GM23338 (cell line): ENCODE data around the gene BANK1. TPM values are rescaled to one million over a fixed set of nuclear protein-coding genes. Genes with fewer than 3 reads are reported as not detected.

Experiments
- ATAC-seq: fragments of 200-7000 bp; cut with Tn5 transposase; 3 replicates; pipeline ENCODE4 v1.9.1; 2020
- DNase-seq: peaks from one replicate; pipeline ENCODE4 v3.0.0-alpha.2; 2015; ENCODE audit warnings: low spot score
- H2AFZ ChIP-seq: fragments of 200-600 bp; sonication (generic); 2 replicates; pipeline ENCODE4 v1.8.0; 2016; ENCODE audit warnings: antibody characterized with exemption, mild to moderate bottlenecking, moderate library complexity
- H3F3A ChIP-seq: fragments of 200-600 bp; sonication (generic); replicated peaks from 2 replicates; pipeline ENCODE4 v1.8.0; 2017; ENCODE audit warnings: antibody characterized with exemption, mixed run types, low read depth
- H3K27ac ChIP-seq: fragments of 200-600 bp; sonication (generic); 2 replicates; pipeline ENCODE4 v1.6.1; 2016; ENCODE audit warnings: low read depth
- H3K27me3 ChIP-seq: fragments of 200-600 bp; sonication (generic); 2 replicates; pipeline ENCODE4 v1.8.0; 2016; ENCODE audit warnings: mild to moderate bottlenecking, mixed run types, moderate library complexity; ENCODE audit not compliant: insufficient read depth
- H3K36me3 ChIP-seq: fragments of 200-600 bp; sonication (generic); 2 replicates; pipeline ENCODE4 v1.8.0; 2016; ENCODE audit warnings: mild to moderate bottlenecking; ENCODE audit not compliant: insufficient read depth
- H3K4me1 ChIP-seq: fragments of 200-600 bp; sonication (generic); 2 replicates; pipeline ENCODE4 v1.8.0; 2016; ENCODE audit warnings: mild to moderate bottlenecking, moderate library complexity; ENCODE audit not compliant: insufficient read depth
- H3K4me2 ChIP-seq: fragments of 200-600 bp; sonication (generic); 2 replicates; pipeline ENCODE4 v1.7.1; 2017; ENCODE audit warnings: mixed run types
- H3K4me3 ChIP-seq: fragments of 200-600 bp; sonication (generic); 2 replicates; pipeline ENCODE4 v1.6.1; 2016; ENCODE audit warnings: mixed run types
- H3K79me2 ChIP-seq: fragments of 200-600 bp; sonication (generic); replicated peaks from 2 replicates; pipeline ENCODE4 v1.8.0; 2017; ENCODE audit warnings: mild to moderate bottlenecking; ENCODE audit not compliant: insufficient read depth
- H3K9me2 ChIP-seq: fragments of 200-600 bp; sonication (generic); 2 replicates; pipeline ENCODE4 v1.8.0; 2017; ENCODE audit not compliant: insufficient read depth
- H4K20me1 ChIP-seq: fragments of 200-600 bp; sonication (generic); replicated peaks from 2 replicates; pipeline ENCODE4 v1.8.0; 2017; ENCODE audit warnings: mild to moderate bottlenecking; ENCODE audit not compliant: insufficient read depth
- H3K27ac Mint-ChIP-seq: 2 replicates; pipeline ENCODE4 v1.8.0; 2020; ENCODE audit warnings: inconsistent platforms, mild to moderate bottlenecking, moderate library complexity, mixed read lengths
- H3K27me3 Mint-ChIP-seq: 3 replicates; pipeline ENCODE4 v1.8.0; 2022; ENCODE audit warnings: low read depth, mild to moderate bottlenecking, moderate library complexity, mixed read lengths, inconsistent platforms; ENCODE audit not compliant: insufficient read depth, poor library complexity
- H3K36me3 Mint-ChIP-seq: 3 replicates; pipeline ENCODE4 v1.8.0; 2021; ENCODE audit warnings: low read depth, mild to moderate bottlenecking, inconsistent platforms, moderate library complexity, mixed read lengths
- H3K4me1 Mint-ChIP-seq: 3 replicates; pipeline ENCODE4 v1.8.0; 2020; ENCODE audit warnings: mild to moderate bottlenecking, inconsistent platforms, mixed read lengths
- H3K4me3 Mint-ChIP-seq: 3 replicates; pipeline ENCODE4 v1.8.0; 2021; ENCODE audit warnings: moderate library complexity, mild to moderate bottlenecking, inconsistent platforms, mixed read lengths
- H3K9me3 Mint-ChIP-seq: 3 replicates; pipeline ENCODE4 v1.8.0; 2020; ENCODE audit warnings: moderate library complexity, mild to moderate bottlenecking, inconsistent platforms, mixed read lengths
- CREB1 ChIP-seq: fragments of 250-450 bp; sonication (Bioruptor Pico); IDR thresholded peaks from 2 replicates; pipeline ENCODE4 v1.5.0; 2020; ENCODE audit warnings: low read depth, mild to moderate bottlenecking, moderate library complexity
- EZH2 ChIP-seq: fragments of 200-600 bp; sonication (generic); IDR thresholded peaks from one replicate; pipeline ENCODE4 v1.8.0; 2017; ENCODE audit warnings: antibody characterized with exemption, mild to moderate bottlenecking, low read depth; ENCODE audit not compliant: unreplicated experiment
- JUNB ChIP-seq: IDR thresholded peaks from one replicate; pipeline ENCODE4 v1.6.1; 2016; ENCODE audit warnings: antibody characterized with exemption; ENCODE audit not compliant: unreplicated experiment
- NANOG ChIP-seq: IDR thresholded peaks from 2 replicates; pipeline ENCODE4 v1.6.1; 2016; ENCODE audit warnings: antibody characterized with exemption, borderline replicate concordance
- POLR2AphosphoS5 ChIP-seq: IDR thresholded peaks from 2 replicates; pipeline ENCODE4 v1.6.1; 2016; ENCODE audit warnings: antibody characterized with exemption, low read depth
- STAT1 ChIP-seq: IDR thresholded peaks from one replicate; pipeline ENCODE4 v1.6.1; 2016; ENCODE audit warnings: antibody characterized with exemption; ENCODE audit not compliant: unreplicated experiment
- ZNF114 ChIP-seq: fragments of 250-450 bp; sonication (Bioruptor Pico); IDR thresholded peaks from 2 replicates; pipeline ENCODE4 v1.5.0; 2020; ENCODE audit warnings: mild to moderate bottlenecking, moderate library complexity
- ZNF331 ChIP-seq: fragments of 250-450 bp; sonication (Bioruptor Pico); IDR thresholded peaks from 2 replicates; pipeline ENCODE4 v1.5.0; 2020; ENCODE audit warnings: low read depth, mild to moderate bottlenecking, moderate library complexity
- polyA plus RNA-seq: library from polyadenylated mRNA; unstranded; fragments of >200 nt; fragmentation: Nextera tagmentation; extraction: Ambion mirVana; gene quantifications from 2 replicates; pipeline ENCODE4 v1.2.1, GENCODE V29; 2016
- total RNA-seq: library from RNA; depleted of rRNA; stranded (reverse); fragments of >200 nt; shearing (Covaris generic); gene quantifications from 2 replicates; pipeline ENCODE4 v1.2.3, GENCODE V29; 2014
- TF ChIP-seq, protein P1 (sequence below): IDR thresholded peaks from 2 replicates; pipeline ENCODE4 v1.6.1; 2016; ENCODE audit warnings: antibody characterized with exemption
- TF ChIP-seq, protein P2 (sequence below): IDR thresholded peaks from one replicate; pipeline ENCODE4 v1.6.1; 2018; ENCODE audit warnings: antibody characterized with exemption; ENCODE audit not compliant: unreplicated experiment

The BANK1 gene
- total and polyA plus RNA-seq, 2 experiments from 2014 or later, result 0.86 to 0.87 TPM

DNA sequence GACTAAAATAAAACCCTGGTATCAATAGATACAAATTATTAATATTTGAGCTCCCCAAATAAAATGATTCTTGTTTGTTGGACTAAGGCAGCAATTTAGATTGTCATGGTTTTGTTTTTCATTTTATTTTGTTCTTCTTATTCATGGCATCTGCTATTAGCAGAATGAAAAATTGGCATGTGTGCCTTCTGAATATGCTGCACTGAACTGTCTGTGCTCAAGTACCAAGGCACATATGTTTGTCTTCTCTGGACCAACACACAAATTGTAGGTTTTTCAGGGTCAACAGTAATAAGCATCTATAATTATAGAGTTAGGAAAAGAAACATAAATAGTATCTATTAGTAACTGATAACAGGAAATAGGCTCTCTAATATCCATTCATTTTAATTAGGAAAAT is 121.1 kb downstream of the BANK1 start (continued):
- TF ChIP-seq STAT1, result no peak

DNA sequence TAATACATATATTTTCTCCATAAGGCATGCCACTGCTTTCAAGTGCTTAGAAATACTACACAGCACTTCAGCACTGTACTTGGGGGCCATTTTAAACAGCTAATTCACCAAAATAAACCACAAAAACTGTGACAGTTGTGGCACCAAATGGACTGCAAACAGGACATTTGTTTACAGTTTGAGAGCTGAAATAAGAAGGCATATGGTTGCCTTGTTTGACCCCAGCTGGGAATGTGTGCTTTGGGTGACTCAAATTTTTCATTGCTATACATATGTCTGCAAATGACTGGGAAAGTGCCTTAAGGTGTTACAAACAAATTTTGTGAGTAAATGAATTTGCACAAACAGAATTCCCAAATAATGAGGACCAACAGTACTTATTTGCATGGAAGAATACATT is 124.2 kb downstream of the BANK1 start:
- Histone ChIP-seq H3K4me1 (no peaks in the 10 kb centered on the region), H3K79me2 (no peaks in the 10 kb centered on the region), H3K4me3 (no peak overlapping the region), H4K20me1 (no peaks in the 10 kb centered on the region), H2AFZ (no peak overlapping the region), H3F3A (no peaks in the 10 kb centered on the region), H3K27me3 (no peaks in the 10 kb centered on the region), H3K27ac (no peak overlapping the region), H3K36me3 (no peaks in the 10 kb centered on the region), H3K4me2 (no peak overlapping the region), H3K9me2 (no peaks in the 10 kb centered on the region)
- no peak overlapping the region for H3K4me3 Mint-ChIP-seq
- H3K4me1 Mint-ChIP-seq, result no peaks in the 10 kb centered on the region
- no peaks in the 10 kb centered on the region for H3K9me3 Mint-ChIP-seq
- H3K27me3 Mint-ChIP-seq, result no peaks in the 10 kb centered on the region
- H3K27ac Mint-ChIP-seq, result no peak overlapping the region
- TF ChIP-seq, protein P1, sequence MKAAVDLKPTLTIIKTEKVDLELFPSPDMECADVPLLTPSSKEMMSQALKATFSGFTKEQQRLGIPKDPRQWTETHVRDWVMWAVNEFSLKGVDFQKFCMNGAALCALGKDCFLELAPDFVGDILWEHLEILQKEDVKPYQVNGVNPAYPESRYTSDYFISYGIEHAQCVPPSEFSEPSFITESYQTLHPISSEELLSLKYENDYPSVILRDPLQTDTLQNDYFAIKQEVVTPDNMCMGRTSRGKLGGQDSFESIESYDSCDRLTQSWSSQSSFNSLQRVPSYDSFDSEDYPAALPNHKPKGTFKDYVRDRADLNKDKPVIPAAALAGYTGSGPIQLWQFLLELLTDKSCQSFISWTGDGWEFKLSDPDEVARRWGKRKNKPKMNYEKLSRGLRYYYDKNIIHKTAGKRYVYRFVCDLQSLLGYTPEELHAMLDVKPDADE, result no peak
- no peak for TF ChIP-seq POLR2AphosphoS5
- TF ChIP-seq CREB1 (CRISPR knock-in tag), result no peak
- no peak for TF ChIP-seq STAT1
- TF ChIP-seq NANOG, result no peak
- no peak for TF ChIP-seq JUNB
- TF ChIP-seq ZNF331 (CRISPR knock-in tag), result no peak
- ATAC-seq (no peak), DNase-seq (no peak)
- H3K36me3 Mint-ChIP-seq, result no peaks in the 10 kb centered on the region

DNA sequence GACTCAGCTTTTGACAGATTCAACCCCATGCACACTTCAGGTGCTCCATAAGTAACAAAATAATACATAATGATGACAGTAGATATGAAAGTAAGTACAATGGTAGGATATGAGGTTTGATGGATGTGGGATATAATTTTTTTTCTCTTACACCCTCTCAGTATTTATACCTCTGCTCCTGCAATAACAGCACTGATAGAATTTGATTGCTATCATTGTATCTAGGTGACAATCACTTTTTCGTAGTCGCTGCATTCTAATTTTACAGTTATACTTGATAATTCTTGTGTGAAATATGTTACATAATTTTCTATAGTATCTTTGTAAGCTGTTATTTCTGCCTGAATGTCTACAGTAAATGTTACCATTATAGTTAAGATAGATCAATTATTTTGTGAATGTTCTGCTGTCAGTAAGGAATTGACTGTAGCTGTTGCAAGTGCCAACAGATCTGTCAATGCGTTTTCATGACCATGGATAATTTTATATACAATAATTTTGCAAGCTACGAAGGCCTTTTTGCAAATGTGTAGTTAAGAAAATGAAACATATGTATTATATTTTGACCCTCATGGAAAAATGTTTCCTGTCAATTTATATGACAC is 128.9 kb downstream of the BANK1 start:
- Mint-ChIP-seq H3K4me1 (peaks cover 3% of the 10 kb centered on the region), H3K36me3 (no peaks in the 10 kb centered on the region), H3K27me3 (no peaks in the 10 kb centered on the region), H3K4me3 (no peak overlapping the region), H3K27ac (no peak overlapping the region), H3K9me3 (no peaks in the 10 kb centered on the region)
- Histone ChIP-seq H3K4me3 (no peak overlapping the region), H4K20me1 (no peaks in the 10 kb centered on the region), H3K9me2 (no peaks in the 10 kb centered on the region), H3K79me2 (no peaks in the 10 kb centered on the region), H3F3A (no peaks in the 10 kb centered on the region), H3K27ac (no peak overlapping the region), H3K4me2 (no peak overlapping the region), H3K27me3 (no peaks in the 10 kb centered on the region), H2AFZ (no peak overlapping the region), H3K4me1 (no peaks in the 10 kb centered on the region), H3K36me3 (no peaks in the 10 kb centered on the region)
- no peak for DNase-seq
- no peak for ATAC-seq
- TF ChIP-seq ZNF331 (CRISPR knock-in tag), result no peak
- no peak for TF ChIP-seq EZH2
- TF ChIP-seq, protein P1, result no peak
- no peak for TF ChIP-seq STAT1
- no peak for TF ChIP-seq NANOG
- TF ChIP-seq CREB1 (CRISPR knock-in tag), result no peak
- TF ChIP-seq POLR2AphosphoS5, result no peak
- no peak for TF ChIP-seq ZNF114
- TF ChIP-seq, protein P2, sequence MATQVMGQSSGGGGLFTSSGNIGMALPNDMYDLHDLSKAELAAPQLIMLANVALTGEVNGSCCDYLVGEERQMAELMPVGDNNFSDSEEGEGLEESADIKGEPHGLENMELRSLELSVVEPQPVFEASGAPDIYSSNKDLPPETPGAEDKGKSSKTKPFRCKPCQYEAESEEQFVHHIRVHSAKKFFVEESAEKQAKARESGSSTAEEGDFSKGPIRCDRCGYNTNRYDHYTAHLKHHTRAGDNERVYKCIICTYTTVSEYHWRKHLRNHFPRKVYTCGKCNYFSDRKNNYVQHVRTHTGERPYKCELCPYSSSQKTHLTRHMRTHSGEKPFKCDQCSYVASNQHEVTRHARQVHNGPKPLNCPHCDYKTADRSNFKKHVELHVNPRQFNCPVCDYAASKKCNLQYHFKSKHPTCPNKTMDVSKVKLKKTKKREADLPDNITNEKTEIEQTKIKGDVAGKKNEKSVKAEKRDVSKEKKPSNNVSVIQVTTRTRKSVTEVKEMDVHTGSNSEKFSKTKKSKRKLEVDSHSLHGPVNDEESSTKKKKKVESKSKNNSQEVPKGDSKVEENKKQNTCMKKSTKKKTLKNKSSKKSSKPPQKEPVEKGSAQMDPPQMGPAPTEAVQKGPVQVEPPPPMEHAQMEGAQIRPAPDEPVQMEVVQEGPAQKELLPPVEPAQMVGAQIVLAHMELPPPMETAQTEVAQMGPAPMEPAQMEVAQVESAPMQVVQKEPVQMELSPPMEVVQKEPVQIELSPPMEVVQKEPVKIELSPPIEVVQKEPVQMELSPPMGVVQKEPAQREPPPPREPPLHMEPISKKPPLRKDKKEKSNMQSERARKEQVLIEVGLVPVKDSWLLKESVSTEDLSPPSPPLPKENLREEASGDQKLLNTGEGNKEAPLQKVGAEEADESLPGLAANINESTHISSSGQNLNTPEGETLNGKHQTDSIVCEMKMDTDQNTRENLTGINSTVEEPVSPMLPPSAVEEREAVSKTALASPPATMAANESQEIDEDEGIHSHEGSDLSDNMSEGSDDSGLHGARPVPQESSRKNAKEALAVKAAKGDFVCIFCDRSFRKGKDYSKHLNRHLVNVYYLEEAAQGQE, result no peak
